Left ventricle myocardium inferior (tissue), 1 donor: ENCODE measurements around the gene FAM234A. TPM values are rescaled to one million over a fixed set of nuclear protein-coding genes. Genes with fewer than 3 reads are reported as not detected.

Experiments used
- DNase-seq: peaks from one replicate; pipeline ENCODE4 v3.0.0-alpha.2; 2020
- H3K27ac ChIP-seq: fragments of 200-600 bp; replicated peaks from 2 replicates; pipeline ENCODE4 v1.8.0; 2021
- H3K27me3 ChIP-seq: fragments of 200-600 bp; 2 replicates; pipeline ENCODE4 v1.8.0; 2021; ENCODE audit warnings: low read depth
- H3K36me3 ChIP-seq: fragments of 200-600 bp; 2 replicates; pipeline ENCODE4 v1.8.0; 2021
- H3K4me1 ChIP-seq: fragments of 200-600 bp; 2 replicates; pipeline ENCODE4 v1.8.0; 2021
- H3K4me3 ChIP-seq: fragments of 200-600 bp; 2 replicates; pipeline ENCODE4 v1.8.0; 2021; ENCODE audit warnings: mild to moderate bottlenecking, moderate library complexity
- H3K9me3 ChIP-seq: fragments of 200-600 bp; replicated peaks from 2 replicates; pipeline ENCODE4 v1.8.0; 2021
- intact Hi-C: fragments of 100-400 bp; cut with micrococcal nuclease; formaldehyde crosslinking; loops from one replicate; pipeline ENCODE4 v1.11.0; 2022
- total RNA-seq: library from RNA; stranded (reverse); fragmentation: NEBNext Ultra II Directional; extraction: Animal tissue kit (Norgen Biotek cat#: 25700); gene quantifications from one replicate; pipeline ENCODE4 v1.2.1, GENCODE V29; 2021
- TF ChIP-seq, protein P1 (sequence below): fragments of 200-600 bp; IDR thresholded peaks from 2 replicates; pipeline ENCODE4 v1.8.0; 2021; ENCODE audit warnings: antibody characterized with exemption, mild to moderate bottlenecking, borderline replicate concordance
- donor health status: DM: no; HTN: yes; CAD: no; lungs with severe emphysema.

FAM234A gene
- total RNA-seq, 1 donor from 2014 or later = 135 TPM

DNA sequence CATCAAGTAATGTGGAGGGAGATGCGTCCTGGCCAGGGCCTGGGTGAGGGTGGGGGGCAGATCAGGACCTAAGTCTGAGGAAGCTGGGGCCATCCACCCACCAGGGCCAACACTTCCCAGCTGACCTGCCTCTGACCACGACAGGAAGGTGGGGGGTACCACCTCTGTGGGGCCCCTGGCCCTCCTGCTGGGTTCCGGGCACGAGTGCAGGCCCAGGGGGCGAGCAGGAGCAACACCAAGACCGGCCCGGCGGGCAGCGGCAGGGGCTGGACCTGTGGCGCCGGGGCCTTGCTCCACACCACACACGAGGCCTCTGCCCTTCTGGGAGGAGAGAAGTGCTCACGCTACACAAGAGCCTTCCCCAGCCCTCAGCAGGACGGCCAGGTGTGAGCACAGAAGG is 61.7 kb downstream of the FAM234A start:
- H3K27ac ChIP-seq = no peak overlapping the region
- H3K4me1 ChIP-seq = no peaks in the 10 kb centered on the region
- no peak overlapping the region for H3K4me3 ChIP-seq
- no peak for DNase-seq
- peaks cover 45% of the 10 kb centered on the region for H3K36me3 ChIP-seq
- H3K9me3 ChIP-seq = no peaks in the 10 kb centered on the region
- TF ChIP-seq, protein P1, sequence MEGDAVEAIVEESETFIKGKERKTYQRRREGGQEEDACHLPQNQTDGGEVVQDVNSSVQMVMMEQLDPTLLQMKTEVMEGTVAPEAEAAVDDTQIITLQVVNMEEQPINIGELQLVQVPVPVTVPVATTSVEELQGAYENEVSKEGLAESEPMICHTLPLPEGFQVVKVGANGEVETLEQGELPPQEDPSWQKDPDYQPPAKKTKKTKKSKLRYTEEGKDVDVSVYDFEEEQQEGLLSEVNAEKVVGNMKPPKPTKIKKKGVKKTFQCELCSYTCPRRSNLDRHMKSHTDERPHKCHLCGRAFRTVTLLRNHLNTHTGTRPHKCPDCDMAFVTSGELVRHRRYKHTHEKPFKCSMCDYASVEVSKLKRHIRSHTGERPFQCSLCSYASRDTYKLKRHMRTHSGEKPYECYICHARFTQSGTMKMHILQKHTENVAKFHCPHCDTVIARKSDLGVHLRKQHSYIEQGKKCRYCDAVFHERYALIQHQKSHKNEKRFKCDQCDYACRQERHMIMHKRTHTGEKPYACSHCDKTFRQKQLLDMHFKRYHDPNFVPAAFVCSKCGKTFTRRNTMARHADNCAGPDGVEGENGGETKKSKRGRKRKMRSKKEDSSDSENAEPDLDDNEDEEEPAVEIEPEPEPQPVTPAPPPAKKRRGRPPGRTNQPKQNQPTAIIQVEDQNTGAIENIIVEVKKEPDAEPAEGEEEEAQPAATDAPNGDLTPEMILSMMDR = no peak
- intact Hi-C loops = no loop called here
- H3K27me3 ChIP-seq = no peaks in the 10 kb centered on the region

DNA sequence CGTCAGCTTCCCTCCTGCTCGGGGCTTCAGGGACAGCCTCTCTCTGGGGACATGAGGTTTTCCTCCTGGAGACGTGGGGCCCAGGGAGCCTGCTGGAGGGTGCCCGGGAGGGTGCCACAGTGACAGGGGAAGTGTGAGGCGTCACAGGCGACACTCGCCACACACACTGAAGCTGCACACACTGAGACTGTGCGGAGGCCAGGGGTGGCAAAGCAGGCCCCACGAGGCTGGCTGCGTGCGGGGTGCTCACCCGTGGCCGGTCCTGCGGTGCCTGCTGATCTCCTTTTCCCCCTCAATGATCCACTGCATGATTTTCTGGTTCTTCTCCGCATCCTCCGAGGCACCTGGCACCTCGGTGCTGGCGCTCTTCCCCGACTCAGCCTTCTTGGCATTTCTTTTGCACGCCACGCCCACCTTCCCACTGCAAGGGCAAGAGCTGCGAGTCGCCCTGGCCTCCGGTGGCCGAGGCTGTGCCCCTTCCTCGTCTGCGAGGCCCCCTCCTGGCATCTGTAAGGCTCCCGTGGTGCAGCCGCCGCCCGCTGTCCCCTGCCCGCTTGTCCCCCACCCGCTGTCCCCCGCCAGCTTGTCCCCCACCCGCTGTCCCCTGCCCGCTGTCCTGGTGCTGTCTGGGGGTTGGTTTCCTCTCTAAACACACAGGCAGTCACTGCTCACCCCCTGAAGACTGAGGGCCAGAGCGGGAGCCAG is 62.3 kb downstream of the FAM234A start:
- H3K36me3 ChIP-seq = peaks cover 40% of the 10 kb centered on the region

DNA sequence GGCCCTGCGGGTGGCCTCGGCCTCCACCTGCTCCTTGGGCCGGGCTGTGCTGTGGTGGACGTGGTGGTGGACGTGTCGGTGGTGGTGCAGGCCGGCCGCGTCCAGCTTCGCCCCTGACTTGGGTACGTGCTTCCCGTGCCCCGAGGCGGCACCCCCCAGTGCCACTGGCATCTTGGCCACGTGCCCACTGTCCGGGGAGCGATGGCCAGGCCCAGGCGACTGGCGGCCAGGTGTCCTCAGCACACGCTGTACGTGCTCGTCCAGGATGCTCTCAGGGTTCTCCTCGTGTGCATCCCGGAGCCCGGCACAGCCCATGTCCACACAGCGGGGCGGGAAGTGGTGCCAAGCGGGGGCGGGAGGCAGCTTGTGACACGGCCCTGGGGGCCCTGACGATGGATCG is 63.2 kb downstream of the FAM234A start:
- no peaks in the 10 kb centered on the region for H3K27me3 ChIP-seq
- H3K9me3 ChIP-seq = no peaks in the 10 kb centered on the region
- TF ChIP-seq, protein P1 = no peak
- no peak for DNase-seq
- intact Hi-C loops = no loop called here
- no peak overlapping the region for H3K27ac ChIP-seq
- H3K36me3 ChIP-seq = peaks cover 37% of the 10 kb centered on the region
- no peaks in the 10 kb centered on the region for H3K4me1 ChIP-seq
- no peak overlapping the region for H3K4me3 ChIP-seq

More for the DNA sequence above, 62.3 kb downstream of the FAM234A start:
- TF ChIP-seq, protein P1 = no peak
- intact Hi-C loops = no loop called here
- DNase-seq = no peak
- H3K4me3 ChIP-seq = no peak overlapping the region
- no peaks in the 10 kb centered on the region for H3K4me1 ChIP-seq
- H3K27ac ChIP-seq = no peak overlapping the region
- no peaks in the 10 kb centered on the region for H3K9me3 ChIP-seq
- H3K27me3 ChIP-seq = no peaks in the 10 kb centered on the region

DNA sequence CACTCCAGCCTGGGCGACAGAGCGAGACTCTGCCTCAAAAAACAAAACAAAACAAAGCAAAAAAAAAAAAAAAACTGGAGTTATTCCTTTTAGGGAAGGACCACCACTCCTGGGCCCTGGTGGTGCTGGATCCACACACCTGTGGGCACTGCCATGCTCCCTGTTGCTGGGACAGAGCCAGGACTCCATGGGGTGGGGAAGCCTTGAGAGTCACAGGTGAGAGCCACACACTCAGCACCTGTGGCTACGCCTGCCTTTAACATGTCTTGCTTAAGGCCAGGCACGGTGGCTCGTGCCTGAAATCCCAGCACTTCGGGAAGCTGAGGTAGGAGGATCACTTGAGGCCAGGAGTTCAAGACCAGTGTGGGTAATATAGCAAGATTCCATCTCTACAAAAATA is 66.6 kb downstream of the FAM234A start:
- Histone ChIP-seq H3K4me3 (no peak overlapping the region), H3K27ac (no peak overlapping the region), H3K27me3 (no peaks in the 10 kb centered on the region), H3K36me3 (peaks cover 35% of the 10 kb centered on the region), H3K4me1 (no peaks in the 10 kb centered on the region), H3K9me3 (no peaks in the 10 kb centered on the region)
- intact Hi-C loops = no loop called here
- TF ChIP-seq, protein P1 = no peak
- no peak for DNase-seq

DNA sequence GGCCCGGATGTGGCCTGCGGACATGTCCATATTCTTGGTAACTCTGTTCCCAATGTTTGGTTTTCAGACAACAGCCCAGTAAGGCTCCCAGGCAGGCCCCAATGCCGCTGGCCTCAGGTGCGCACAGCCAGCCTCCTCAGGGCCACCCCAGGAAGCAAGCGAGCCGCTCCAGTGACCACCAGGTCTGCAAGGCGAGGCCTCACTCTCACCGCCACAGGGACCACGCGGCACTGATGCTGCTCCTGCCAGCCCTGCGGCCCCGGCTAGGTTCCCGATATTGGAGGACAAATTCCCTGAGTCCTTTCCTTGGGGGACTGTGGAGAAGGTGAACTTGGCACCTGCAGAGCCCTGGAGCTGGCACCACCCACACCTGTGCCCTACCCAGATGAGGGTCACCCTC is 67.3 kb downstream of the FAM234A start:
- H3K36me3 ChIP-seq = peaks cover 35% of the 10 kb centered on the region
- H3K9me3 ChIP-seq = no peaks in the 10 kb centered on the region
- no peaks in the 10 kb centered on the region for H3K4me1 ChIP-seq
- intact Hi-C loops = no loop called here
- no peak overlapping the region for H3K4me3 ChIP-seq
- no peaks in the 10 kb centered on the region for H3K27me3 ChIP-seq
- H3K27ac ChIP-seq = no peak overlapping the region
- no peak for DNase-seq
- TF ChIP-seq, protein P1 = no peak
